Activated naive CD8-positive, alpha-beta T cell treated with anti-CD3 and anti-CD28 coated beads for 36 hours (primary cell): Measurements from ENCODE around the gene TFF3. TPM values are rescaled to one million over a fixed set of nuclear protein-coding genes. Genes with fewer than 3 reads are reported as not detected.

Source experiments
- DNase-seq: peaks from one replicate; pipeline ENCODE4 v3.0.0; 2021
- H3K27ac Mint-ChIP-seq: one replicate; pipeline ENCODE4 v1.8.0; 2022; ENCODE audit warnings: mild to moderate bottlenecking, moderate library complexity, mixed read lengths
- H3K27me3 Mint-ChIP-seq: one replicate; pipeline ENCODE4 v1.8.0; 2022; ENCODE audit warnings: mild to moderate bottlenecking, mixed read lengths
- H3K36me3 Mint-ChIP-seq: one replicate; pipeline ENCODE4 v1.8.0; 2021; ENCODE audit warnings: mild to moderate bottlenecking, mixed read lengths
- H3K4me1 Mint-ChIP-seq: one replicate; pipeline ENCODE4 v1.8.0; 2021; ENCODE audit warnings: mixed read lengths
- H3K4me3 Mint-ChIP-seq: one replicate; pipeline ENCODE4 v1.8.0; 2022; ENCODE audit warnings: mild to moderate bottlenecking, moderate library complexity, mixed read lengths
- H3K9me3 Mint-ChIP-seq: one replicate; pipeline ENCODE4 v1.8.0; 2022; ENCODE audit warnings: mixed read lengths
- total RNA-seq, 2 experiments: library from RNA; stranded (reverse); gene quantifications; one replicate each; pipeline ENCODE4 v1.2.3, GENCODE V29; 2021

Gene TFF3
- total RNA-seq, 2 experiments from 2014 or later: not detected

DNA sequence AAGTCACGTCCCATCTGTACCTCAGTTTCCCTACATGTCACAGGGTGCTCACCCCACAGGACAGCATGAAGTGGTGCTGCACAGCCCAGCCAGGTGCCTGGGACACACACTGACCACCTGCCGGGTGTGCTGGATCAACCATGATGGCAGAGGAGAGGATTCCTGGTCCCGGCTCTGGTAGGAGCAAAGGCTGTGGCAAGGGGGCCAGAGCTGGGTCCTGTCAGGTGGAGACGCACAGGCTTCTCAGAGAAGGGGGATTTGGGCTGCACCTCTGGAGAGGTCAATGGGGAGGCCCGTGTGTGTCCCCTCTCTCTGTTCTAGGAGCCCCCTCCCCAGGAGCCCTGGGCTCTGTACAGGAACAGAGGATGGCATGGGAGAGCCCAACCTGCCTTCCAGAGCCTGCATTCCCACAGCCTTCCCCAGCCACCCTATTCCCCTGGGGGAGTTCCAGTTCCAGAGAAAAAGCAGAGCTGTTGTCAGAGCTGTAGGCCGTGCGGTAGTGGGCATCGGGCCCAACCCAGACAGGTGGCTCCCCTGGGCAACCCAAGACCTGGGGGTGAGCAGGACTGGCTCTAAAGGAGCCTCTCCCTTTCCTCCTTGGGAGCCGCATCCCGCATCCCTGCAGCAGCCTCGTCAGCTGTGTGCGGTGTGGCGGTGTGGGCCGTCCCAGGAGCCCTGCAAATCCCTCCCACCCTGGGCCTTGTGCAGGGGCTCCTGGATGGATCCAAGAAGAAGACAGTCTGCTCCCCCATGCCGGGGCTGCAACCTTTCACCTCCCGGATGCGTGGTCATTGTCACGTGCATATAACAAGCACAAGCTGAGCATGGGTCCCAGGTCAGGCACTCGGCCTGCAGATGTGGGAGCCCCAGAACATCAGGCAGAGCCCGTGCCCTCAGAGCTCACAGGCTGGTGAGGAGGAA lies 2.9 kb upstream of the TFF3 start:
- Mint-ChIP-seq H3K4me1 (peaks cover 5% of the 10 kb centered on the region), H3K9me3 (no peaks in the 10 kb centered on the region), H3K36me3 (no peaks in the 10 kb centered on the region), H3K27ac (no peak overlapping the region), H3K27me3 (no peaks in the 10 kb centered on the region), H3K4me3 (no peak overlapping the region)
- no peak for DNase-seq

DNA sequence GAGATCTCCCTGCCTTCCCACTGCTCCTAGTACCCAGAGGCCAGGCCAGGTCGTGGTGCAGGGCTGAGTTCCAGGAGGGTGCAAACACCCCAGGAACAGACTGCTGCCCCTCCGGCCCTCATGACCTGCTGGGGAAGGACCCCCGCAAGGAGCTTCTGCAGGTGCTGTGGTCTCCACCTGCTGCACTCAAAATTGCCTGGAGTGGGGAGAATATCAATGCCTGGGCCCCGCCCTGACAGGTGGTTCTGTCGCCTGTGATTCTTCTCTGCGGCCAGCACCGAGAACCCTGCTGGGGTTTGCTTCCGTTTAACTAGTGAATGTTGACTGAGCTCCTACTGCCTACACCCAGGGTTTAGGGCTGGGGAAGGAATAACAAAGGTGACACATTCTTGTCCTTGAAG lies 2.1 kb upstream of the TFF3 start:
- Mint-ChIP-seq H3K4me3 (no peak overlapping the region), H3K4me1 (peaks cover 5% of the 10 kb centered on the region), H3K9me3 (no peaks in the 10 kb centered on the region), H3K36me3 (no peaks in the 10 kb centered on the region), H3K27me3 (no peaks in the 10 kb centered on the region), H3K27ac (no peak overlapping the region)
- no peak for DNase-seq

DNA sequence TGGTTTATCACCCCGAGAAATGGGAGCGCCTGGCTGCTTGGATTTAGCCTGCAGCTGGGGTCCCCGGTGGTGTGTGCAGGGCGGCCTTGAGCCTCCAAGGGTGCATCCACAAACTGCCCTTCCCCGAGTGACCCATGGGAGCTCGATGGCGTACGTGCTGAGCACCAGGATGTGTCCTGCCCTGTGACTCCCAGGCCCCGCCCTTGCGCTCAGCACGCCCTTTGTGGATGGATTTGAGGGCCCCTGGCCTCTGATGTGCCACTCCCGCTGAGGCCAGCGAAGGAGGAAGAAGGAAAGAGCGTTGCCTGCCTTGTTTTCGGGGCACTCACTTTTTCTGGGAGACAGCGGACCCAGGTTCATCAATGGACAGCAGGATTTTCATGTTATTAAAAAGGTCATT lies 1.7 kb upstream of the TFF3 start:
- Mint-ChIP-seq H3K4me1 (peaks cover 5% of the 10 kb centered on the region), H3K27me3 (no peaks in the 10 kb centered on the region), H3K9me3 (no peaks in the 10 kb centered on the region), H3K4me3 (no peak overlapping the region), H3K27ac (no peak overlapping the region), H3K36me3 (no peaks in the 10 kb centered on the region)
- no peak for DNase-seq

DNA sequence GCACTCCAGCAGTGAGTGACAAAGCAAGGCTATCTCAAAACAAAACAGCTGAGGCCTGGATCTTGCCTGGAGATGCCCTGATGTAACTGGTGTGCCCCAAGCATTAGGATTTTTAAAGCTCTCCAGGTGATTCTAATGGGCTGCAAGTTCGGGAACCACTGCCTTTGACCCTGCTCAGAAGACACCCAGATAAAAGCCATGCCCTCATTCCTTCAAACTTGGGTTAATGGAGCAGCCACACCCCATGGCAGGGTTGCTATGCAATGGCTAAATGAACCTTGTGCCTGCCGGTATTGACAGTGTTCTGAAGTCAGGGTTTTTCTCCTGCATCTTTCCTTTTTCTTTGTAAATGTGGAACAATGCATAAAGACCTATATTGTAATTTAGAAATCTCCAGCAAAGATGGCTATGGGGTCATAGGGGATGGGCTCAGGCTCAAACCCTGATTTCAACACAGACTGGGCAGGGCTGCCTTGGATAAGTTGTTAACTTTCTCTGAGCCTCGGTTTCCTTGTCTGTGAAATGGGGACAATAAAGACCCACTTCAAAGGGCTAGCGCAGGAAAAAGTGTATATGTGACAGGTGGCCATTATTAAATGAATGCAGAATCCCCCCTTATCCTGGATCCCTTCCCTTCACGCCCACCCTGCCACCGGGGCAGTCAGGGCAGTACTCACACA lies 453 bp downstream of the TFF3 start:
- no peaks in the 10 kb centered on the region for H3K36me3 Mint-ChIP-seq
- peaks cover 5% of the 10 kb centered on the region for H3K4me1 Mint-ChIP-seq
- DNase-seq: no peak
- no peak overlapping the region for H3K27ac Mint-ChIP-seq
- H3K9me3 Mint-ChIP-seq: no peaks in the 10 kb centered on the region
- H3K4me3 Mint-ChIP-seq: no peak overlapping the region
- no peaks in the 10 kb centered on the region for H3K27me3 Mint-ChIP-seq

DNA sequence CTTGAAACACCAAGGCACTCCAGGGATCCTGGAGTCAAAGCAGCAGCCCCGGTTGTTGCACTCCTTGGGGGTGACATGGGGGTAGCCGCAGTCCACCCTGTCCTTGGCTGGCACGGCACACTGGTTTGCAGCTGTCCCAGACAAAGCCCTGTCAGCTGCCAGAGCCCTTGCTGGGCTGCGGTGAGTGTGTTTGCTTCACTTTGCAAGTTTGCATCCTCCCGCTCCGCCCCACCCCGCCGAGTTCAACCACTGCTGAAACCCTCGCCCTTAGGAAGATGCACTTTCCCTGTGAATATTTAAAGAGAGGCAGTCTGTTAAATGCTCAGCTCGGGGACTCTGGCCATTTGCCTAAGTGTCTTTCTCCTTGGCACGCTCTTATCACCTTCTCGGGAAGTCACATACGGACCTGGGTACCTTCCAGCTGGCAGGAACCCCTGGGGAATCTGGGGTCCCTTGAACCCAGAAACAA lies 1.7 kb downstream of the TFF3 start:
- Mint-ChIP-seq H3K27ac (no peak overlapping the region), H3K4me1 (peaks cover 3% of the 10 kb centered on the region), H3K36me3 (no peaks in the 10 kb centered on the region), H3K27me3 (no peaks in the 10 kb centered on the region), H3K9me3 (no peaks in the 10 kb centered on the region), H3K4me3 (no peak overlapping the region)
- DNase-seq: no peak

DNA sequence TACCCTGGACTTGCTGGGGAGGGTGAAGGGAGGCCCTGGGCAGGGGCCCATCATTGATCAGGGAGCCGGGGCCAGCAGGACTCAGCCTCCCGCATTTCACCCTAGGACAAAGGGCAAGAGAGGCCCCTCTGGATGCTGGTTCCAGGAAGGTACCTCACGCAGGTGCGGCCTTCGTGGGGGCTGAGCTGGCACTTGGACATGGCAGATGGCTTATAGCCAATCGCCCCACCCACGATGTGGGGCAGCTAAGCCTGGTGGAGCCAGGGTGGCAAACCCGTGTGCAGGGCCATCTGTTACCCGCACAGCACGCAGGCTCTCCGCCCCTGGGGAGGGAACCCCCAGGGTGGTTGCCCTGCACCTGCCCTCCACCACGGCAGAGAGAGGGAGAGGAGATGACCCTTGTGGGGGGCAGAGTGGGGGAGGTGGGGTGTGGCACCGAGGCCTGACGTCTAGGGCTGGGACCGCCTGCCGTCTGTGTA lies 2.5 kb downstream of the TFF3 start:
- peaks cover 3% of the 10 kb centered on the region for H3K4me1 Mint-ChIP-seq
- no peaks in the 10 kb centered on the region for H3K9me3 Mint-ChIP-seq
- DNase-seq: no peak
- no peak overlapping the region for H3K27ac Mint-ChIP-seq
- H3K27me3 Mint-ChIP-seq: no peaks in the 10 kb centered on the region
- no peak overlapping the region for H3K4me3 Mint-ChIP-seq
- no peaks in the 10 kb centered on the region for H3K36me3 Mint-ChIP-seq

DNA sequence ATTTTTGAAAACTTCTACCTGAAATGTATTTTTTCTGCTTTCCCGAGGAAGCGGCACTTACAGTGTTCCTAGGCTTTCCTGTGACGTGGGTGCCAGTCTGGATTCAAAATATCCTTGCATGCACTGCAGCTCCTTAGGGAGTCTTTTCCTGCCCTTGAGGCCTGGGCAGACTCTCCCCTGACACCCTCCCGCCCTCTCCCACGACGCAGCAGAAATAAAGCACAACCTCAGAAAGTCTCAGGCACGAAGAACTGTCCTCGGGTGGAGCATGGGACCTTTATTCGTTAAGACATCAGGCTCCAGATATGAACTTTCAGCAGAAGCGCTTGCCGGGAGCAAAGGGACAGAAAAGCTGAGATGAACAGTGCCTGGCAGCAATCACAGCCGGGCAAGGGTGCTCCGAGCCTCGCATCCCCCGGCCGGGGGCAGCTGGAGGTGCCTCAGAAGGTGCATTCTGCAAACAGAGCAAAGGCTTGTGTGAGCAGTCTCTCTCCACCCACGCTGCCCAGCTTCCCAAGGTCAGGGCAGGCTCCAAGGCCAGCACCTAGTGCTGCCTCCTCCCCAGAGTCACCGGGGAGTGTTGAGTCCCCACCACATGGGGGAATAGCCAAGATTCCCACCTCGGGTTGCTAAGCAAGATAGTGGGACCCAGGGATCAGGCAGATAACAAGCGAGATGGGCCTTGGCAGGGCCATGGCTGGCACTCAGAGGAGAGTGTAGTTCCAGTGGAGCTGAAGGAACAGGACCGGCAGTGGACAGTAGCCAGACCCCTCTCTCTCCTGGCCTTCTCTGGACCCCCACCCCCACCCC lies 3.2 kb downstream of the TFF3 start:
- no peaks in the 10 kb centered on the region for H3K27me3 Mint-ChIP-seq
- H3K36me3 Mint-ChIP-seq: no peaks in the 10 kb centered on the region
- no peak overlapping the region for H3K27ac Mint-ChIP-seq
- no peak for DNase-seq
- no peaks in the 10 kb centered on the region for H3K9me3 Mint-ChIP-seq
- peaks cover 3% of the 10 kb centered on the region for H3K4me1 Mint-ChIP-seq
- H3K4me3 Mint-ChIP-seq: no peak overlapping the region

DNA sequence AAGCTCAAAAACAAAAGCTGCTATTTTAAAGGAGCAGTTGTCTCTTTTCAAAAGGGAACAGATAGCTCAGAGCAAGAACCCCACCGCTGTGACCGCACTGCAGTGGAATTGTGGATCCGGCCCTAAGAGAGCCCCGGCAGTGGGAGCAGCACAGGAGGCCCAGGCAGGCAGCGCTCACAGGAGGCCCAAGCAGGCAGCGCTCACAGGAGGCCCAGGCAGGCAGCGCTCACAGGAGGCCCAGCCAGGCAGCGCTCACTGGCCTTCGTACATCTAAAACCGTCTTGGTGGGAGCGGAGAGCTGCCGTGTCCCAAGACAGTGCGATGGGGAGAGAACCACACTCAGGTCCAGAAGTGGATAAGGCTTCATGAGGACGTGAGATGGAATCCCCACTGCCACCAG lies 4.0 kb downstream of the TFF3 start:
- Mint-ChIP-seq H3K4me1 (peaks cover 9% of the 10 kb centered on the region), H3K9me3 (no peaks in the 10 kb centered on the region), H3K27me3 (no peaks in the 10 kb centered on the region), H3K36me3 (no peaks in the 10 kb centered on the region), H3K4me3 (no peak overlapping the region), H3K27ac (no peak overlapping the region)
- DNase-seq: no peak

DNA sequence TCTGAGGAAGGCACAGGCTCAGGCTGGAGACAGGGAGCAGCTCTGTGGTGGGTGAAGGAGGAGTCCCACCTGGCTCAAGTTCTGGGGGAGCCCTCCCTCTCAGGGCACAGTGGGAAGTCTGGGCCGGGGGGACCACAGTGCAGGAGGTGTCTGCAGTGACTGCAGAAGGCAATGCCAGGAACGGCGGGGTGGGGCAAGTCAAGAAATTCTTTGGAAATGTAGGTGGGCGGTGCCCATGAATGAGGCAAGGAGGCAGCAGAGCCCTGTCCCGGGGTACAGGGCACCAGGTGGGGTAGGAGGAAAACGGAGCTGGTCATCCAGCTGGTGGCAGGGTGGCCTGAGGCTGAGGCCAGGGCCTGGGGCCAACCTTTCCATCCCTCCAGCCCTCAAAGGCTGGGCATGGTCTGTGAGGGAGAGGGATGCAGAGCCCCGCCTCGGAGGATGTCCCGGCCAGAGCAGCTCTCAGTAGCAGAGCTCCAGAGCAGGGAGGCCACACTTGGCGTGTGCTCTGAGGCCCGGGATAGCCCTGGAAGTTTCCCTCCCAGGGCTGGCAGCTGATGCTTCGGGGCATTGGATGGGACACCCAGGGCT lies 4.7 kb downstream of the TFF3 start:
- Mint-ChIP-seq H3K4me1 (peaks cover 9% of the 10 kb centered on the region), H3K27ac (no peak overlapping the region), H3K9me3 (no peaks in the 10 kb centered on the region), H3K4me3 (no peak overlapping the region), H3K36me3 (no peaks in the 10 kb centered on the region), H3K27me3 (no peaks in the 10 kb centered on the region)
- no peak for DNase-seq

DNA sequence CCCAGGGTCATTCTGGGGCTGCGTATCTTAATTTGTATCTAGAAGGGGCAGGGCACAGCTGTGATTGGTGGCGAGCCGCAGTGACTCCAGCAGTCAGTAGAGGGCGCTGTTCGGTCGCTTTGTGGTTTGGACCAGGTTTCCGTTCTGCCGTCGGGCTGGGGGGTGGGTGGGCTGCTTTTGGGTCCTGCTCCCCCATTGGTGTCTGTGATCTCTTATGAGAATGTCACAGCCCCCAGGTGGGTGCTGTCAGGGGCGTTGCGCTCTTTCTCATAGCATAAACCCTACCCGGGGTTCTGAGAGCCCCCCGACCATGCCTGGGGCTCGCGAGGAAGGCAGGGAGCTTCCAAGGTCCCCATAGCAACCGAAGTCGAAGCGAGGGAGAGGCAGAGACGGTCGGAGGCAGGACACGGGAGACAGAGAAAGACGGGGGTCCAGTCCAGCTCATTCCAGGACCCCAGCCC lies 5.4 kb downstream of the TFF3 start:
- peak; percentile 70 for DNase-seq
- Mint-ChIP-seq H3K27me3 (no peaks in the 10 kb centered on the region), H3K36me3 (no peaks in the 10 kb centered on the region), H3K27ac (no peak overlapping the region), H3K4me3 (no peak overlapping the region), H3K9me3 (no peaks in the 10 kb centered on the region), H3K4me1 (peaks cover 9% of the 10 kb centered on the region)

DNA sequence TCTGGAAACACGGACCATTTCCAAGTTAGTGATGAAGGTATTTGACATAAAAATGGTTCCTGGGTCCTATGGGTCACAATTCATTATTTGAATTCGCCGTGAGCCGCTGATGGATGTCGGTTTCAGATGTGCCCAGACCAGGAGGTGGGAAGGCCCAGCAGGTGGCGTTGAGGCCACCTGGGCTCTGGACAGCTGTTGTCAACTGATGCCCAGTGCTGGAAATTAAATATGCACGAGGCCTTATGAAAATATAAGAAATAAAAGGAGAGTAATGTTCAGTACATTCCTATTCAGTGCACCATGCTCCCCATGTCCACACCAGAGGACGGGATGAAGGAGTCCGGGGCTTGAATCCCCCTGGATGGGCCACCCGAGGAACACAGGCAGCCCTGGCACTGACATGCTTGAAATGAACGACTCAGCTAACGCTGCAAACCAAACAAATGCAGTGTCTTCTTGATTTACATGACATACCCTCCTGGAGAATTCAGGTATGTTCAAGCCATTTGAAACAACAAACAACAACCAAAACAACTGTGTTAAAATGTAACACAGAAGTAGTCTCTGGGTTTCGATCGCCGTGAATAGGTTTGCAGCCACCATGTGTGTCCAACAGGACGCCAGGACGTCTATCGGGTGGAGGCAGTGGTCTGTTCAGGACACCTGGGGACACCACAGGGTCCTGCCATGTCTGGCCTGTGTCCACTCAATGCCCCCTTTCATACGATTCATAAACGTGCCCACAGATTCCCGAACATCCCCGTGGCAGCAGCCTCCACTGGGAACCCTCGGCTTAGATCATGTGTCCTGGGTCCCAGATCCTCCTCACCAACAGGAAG lies 6.1 kb downstream of the TFF3 start:
- Mint-ChIP-seq H3K27me3 (no peaks in the 10 kb centered on the region), H3K4me3 (no peak overlapping the region), H3K9me3 (no peaks in the 10 kb centered on the region), H3K4me1 (peaks cover 9% of the 10 kb centered on the region), H3K27ac (no peak overlapping the region), H3K36me3 (no peaks in the 10 kb centered on the region)
- DNase-seq: no peak

DNA sequence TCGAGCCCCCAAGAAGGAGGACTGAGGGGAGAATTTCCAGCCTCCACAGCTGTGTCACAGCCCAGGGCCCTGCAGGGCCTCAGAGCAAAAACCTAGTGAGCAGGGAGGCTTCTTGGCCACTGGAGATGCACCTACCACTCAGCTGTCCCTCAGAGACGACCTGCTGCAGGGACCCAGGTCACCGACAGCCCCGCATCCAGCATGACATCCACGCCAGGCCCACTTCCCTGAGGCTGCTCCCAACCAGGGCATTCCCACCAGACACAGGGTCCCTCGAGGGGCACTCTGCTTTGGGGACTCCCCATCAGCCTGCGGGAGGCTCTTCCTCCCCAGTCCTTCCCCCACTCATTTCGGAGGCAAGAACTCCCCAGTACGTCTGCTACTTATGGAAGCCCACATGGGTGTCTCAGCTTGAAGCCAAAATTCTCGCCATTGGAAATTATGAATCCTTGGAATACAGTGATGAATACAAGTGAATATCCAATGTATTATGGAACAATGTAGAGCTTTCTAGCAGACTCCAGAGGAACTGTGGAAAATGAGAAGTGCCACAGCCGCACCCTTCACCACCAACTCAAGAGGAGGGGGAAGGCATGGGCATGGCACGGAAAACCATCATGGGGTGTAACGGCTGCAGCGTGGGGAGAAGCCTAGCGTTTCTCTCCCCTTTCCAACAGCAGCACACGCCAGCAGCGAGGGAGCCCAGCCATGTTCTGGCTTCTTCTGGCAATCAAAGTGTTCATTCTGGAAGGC lies 6.9 kb downstream of the TFF3 start:
- H3K27me3 Mint-ChIP-seq: no peaks in the 10 kb centered on the region
- H3K36me3 Mint-ChIP-seq: no peaks in the 10 kb centered on the region
- H3K9me3 Mint-ChIP-seq: no peaks in the 10 kb centered on the region
- H3K27ac Mint-ChIP-seq: no peak overlapping the region
- H3K4me3 Mint-ChIP-seq: no peak overlapping the region
- peaks cover 9% of the 10 kb centered on the region for H3K4me1 Mint-ChIP-seq
- DNase-seq: no peak

DNA sequence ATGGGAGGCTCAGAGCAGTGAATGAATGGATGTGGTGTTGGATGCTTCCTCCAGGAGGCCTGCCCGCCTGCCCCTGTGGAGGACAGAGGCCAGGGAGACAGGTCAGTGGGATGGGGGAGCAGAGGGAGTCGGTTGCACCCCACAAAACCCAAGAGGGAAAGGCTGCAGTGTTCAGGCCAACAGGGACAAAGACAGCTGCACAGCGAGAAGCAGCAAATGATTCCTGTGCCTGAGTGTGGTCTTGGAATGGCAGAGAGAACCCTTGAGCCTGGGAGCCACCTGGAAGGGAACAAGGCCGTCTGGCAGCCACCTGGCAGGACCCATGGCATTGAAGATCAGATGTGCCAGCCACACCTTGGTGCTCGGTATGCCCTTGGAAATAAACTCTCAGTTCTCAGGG lies 8.1 kb downstream of the TFF3 start:
- no peaks in the 10 kb centered on the region for H3K27me3 Mint-ChIP-seq
- no peak overlapping the region for H3K27ac Mint-ChIP-seq
- H3K36me3 Mint-ChIP-seq: no peaks in the 10 kb centered on the region
- no peaks in the 10 kb centered on the region for H3K9me3 Mint-ChIP-seq
- no peak for DNase-seq
- H3K4me1 Mint-ChIP-seq: peaks cover 9% of the 10 kb centered on the region
- no peak overlapping the region for H3K4me3 Mint-ChIP-seq
